HG02840 (cell line): ENCODE results near the gene TOMM22.
A peak's percentile ranks its signal among the peaks of the same experiment; 100 is the strongest.

Experiments used
- ATAC-seq: cut with Tn5 transposase; IDR thresholded peaks from one replicate; pipeline ENCODE4 v1.9.1; 2021; ENCODE audit warnings: mild to moderate bottlenecking, moderate library complexity, moderate number of reproducible peaks; ENCODE audit not compliant: unreplicated experiment, low FRiP score

Gene TOMM22

DNA sequence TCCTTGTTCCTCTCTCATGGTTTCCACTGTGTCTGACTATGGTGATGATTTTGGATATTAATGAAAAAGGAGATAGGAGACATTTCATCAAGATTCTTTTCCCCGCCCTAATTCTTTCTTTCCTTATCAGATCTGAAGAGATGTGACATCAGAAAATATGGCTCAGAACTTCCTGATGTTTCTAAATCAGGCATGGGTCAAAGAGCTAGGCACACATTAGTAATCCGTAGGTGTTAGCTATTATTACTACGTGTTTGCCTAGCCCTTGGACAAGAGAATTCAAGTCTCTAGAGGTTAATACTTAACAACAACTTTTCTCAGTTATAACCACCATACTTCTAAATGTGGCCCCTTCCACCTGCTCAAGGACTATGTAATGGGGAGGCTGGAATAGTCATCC lies 13.2 kb downstream of the TOMM22 start:
- ATAC-seq: no peak

DNA sequence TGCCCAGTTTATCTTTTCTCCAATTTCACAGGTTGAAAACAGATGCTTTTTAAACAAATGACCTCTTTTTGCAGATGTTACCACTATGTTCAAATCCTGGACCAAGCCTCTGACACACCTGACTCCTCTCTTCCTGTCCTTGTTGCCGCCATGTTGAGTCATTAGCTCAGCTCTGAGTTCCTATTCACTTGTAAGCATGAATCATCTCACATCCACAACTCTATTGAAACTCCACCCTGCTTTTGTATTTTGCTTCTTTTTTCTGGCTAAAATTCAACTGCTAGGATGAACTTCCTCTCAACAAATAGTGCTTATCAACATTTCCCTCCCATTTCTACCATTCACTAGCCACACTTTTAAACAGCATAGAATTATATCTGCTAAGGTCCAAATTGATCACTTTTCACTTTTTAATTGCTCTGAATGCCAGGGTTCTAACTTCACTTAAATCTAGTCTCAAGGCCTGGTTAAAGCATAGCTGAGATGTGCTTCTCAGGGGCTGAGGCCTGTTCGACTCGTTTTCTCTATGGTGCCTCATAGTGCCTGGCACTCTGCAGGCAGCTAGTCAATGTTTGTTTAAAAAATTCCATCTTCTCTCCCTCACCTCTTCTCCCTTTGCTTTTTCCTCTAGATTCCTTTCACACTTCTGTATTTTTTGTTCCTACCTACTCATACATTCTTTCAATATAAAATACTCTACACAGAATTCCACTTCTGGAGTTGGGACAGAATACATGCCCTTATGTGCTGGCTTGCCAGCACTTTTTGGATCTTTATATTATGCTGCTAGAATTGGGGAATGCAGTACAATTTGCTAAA lies 15.1 kb downstream of the TOMM22 start:
- no peak for ATAC-seq

DNA sequence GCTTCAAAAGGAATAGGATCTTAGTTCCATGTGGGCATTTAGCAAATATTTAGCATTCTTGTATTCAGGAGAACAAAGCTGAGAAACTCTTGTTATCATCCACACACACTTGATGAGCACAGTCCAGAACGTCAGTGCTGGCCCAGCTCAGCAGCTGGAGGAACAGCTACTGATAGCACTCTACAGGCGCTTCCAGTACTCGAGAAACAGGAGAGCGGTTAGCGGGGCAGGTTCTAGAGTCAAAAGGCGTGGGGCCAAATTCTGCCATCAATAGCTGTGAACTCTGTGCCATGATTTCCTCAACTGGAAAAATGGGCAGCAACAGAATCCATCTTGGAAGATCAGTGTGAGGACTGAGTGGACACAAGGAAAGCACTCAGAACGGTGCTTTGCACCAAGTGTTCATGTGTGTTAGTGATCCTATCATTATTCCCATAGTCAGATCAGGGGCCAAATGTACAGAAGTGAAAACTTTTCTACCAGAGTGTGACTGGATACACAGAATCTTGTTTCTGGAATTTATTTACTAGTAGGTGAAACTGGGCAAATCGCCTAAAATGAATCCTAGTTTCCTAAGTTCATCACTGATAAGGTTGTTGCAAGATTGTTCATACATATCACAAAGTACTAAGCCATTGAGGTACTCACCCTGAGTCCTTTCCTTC lies 15.8 kb downstream of the TOMM22 start:
- no peak for ATAC-seq

DNA sequence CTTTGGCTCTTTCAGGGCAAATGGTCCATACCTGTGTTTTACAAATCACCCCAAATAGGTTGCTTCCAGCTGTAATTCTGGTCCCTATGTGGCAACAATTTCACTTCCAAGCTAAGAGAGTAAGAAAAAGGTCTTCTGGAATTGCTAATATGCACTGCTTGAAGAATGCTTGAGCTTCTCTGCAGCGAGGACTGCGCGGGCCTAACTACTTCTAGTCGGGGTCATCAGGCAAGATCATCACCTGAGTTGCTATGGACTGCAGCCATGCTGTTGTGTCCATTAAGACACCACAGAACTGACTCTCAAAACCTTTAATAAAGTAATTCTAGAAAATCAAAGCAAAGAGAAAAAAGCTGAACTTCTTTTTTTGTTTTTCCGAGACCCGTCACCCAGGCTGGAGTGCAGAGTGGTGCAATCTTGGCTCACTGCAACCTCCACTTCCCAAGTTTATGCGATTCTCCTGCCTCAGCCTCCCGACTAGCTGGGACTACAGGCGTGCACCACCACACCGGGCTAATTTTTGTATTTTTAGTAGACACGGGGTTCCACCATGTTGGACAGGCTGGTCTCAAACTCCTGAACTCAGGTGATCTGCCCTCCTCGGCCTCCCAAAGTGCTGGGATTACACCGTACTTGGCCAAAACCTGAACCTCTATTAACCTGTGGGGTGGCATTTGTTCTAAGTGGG lies 16.8 kb downstream of the TOMM22 start:
- no peak for ATAC-seq

DNA sequence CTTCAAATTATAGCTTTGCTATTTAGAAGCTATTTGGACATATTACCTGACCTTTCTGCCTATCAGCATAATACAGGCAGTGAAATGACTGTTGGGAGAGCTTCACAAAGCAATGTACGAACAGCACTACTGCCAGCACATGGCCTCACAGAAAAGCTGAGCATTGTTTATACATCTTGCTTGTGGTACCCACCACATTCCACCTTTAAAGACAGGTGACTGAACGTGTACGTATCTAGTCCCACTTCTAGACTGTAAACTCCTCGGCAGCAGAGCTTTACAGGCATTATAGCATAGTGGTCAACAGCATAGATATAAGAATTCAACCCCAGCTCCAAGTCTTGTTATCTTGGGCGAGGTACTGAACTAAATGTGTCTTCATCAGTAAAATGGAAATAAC lies 17.4 kb downstream of the TOMM22 start:
- ATAC-seq: no peak

DNA sequence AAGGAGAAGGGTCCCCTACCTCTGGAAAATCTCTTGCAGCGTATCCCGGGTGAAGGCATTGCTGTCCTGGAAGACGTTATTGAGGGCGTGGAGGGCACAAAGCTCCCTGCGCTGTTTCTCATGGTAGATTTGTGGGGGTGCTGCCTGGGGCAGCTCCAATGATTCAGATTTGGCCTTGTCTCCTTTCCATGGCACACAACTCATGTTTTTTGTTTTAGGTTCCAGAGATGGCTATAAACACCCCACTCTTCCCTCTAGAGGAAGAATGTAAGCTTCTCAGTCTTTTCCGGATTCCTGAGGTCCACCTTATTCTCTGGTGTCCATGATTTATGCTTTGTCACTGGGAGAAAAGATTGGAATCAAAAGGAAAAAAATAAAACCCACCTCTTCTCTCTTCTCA lies 18.0 kb downstream of the TOMM22 start:
- ATAC-seq: no peak

DNA sequence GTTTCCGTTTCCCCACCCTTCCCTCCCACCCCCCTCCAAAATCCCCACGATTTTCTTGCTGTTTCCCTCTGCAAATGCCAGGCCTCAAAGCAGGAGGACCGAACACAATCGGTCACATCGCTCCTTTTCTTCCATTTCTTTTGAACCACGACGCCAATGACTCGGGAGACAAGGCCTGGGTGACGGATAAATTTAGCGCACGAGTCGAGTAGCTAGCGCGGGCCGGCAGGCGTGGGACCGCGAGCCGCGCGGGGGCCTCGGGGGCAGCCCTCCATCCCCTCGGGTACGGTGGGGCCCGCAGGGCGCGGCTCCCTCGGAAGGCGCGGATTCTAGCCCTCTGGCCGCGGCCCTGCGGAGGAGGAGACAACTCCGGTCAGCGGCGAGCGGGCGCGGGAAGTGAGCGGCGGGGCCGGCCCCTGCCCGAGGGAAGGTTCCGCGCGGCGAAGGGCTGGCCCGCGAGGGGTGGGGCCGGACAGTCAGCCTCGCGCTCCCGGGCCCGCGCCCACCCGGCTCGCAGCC lies 18.6 kb downstream of the TOMM22 start:
- no peak for ATAC-seq

DNA sequence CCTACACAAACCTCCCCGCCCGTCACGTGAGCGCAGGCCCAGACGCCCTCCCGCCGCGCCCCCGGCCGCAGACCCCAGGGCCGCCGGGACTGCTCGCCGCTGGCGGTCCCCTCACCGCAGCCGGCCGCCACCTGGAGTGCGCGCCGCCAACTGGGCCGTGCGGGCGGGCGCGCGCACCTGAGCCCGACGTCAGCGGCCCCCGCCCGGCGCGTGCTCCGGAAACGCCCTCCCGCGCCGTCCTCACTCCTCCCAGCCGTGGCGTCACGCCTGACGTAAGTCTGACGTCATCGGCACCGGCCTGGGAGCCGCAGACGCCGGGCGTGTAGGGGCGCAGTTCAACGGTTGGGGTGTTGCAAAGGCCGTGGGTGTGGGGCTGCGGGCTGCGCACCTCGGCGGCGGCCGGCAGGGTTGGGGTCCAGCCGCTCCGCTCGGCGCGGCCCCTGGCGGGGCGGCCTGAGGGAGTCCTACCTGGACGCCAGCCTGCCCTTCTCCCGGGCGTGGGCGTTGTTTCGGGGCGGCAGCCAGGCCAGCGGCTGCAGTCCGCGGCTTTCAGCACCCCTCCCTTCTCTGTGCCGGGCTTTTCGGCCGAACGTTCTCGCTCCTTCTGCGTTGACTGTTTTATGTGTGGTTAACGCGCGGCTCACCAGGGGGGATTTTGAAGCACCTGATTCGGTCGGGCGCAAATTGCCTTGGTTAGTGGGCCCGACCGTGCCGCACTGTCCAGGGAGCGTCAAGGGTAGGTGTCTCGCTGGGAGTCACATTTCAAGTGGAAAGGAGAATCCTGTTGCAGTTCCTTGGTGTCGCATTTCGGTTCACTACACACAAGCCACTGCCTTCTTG lies 19.3 kb downstream of the TOMM22 start, which contains the start of gene JOSD1:
Gene JOSD1, minus strand, starts transcription at position 155 of the 840 bp plus-strand sequence. CDS start 956 bp downstream, outside the sequence.
- peak; percentile 40 for ATAC-seq

DNA sequence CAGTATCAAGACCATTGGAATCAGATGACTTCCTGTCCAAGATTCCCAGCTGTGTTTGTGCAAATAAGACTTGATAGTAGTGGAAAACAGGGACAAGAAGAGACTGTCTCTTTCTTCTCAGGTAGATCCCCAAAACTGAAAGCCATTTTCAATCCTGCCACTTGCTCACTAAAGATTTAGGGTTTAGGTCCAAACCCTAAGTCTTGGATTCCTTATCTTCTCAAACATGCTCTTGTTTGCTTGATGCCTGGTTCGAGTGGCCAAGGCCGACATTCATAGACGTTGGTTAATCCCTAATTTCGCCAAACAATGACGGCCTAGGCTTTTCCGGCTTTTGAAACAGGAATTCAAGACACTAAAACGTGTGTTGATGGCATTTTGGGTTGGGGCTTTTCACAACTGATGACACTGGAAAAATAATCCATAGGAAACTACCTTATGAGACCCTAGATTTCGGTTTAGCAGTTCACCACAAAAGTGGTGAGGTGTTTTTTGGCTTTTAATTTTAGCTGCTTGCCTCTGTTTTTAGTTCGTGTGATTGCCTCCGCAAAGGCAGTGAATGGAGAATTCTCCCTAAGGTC lies 23.0 kb downstream of the TOMM22 start:
- ATAC-seq: no peak

DNA sequence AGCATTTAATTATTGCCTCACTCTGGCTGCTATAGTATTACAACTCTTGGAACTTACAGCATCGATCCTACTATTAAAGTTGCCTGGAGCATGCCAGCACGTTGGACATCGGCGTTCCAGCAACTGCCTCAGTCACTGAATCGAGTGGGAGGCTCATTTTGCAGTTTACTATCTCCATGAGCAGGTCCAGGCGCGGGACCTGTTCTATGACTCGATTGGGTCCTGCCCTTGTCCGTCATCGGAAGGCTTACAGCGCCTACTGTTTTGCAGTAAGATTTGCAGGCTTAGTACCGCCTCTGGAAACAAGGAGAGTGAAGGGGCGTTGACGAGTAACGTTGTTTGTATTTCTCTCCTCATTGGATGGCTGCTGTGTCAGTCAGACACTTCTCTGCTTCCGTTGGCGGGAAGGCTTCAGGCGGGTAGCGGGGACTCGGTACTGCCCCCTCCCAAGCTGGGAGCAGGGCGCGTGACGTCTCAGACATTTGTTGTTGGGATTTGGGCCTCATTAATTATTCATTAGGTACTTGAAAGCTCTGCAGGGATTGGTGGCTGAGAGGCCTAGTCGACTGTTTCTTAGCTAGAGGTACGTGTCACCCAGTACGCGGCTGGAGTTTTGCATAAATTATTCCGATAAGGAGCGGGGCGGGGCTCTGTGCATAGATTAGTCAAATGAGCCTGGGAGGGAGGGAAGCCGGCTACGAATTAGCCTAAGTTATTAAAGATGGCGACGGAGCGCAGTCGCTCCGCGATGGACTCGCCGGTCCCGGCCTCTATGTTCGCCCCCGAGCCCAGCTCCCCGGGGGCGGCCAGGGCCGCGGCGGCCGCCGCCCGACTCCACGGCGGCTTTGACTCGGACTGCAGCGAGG lies 23.7 kb downstream of the TOMM22 start, which contains the start of gene GTPBP1:
Gene GTPBP1, plus strand, starts transcription at position 710 of the 866 bp plus-strand sequence. Its CDS starts 12 bp downstream, at position 722.
- peak; percentile 74 for ATAC-seq

DNA sequence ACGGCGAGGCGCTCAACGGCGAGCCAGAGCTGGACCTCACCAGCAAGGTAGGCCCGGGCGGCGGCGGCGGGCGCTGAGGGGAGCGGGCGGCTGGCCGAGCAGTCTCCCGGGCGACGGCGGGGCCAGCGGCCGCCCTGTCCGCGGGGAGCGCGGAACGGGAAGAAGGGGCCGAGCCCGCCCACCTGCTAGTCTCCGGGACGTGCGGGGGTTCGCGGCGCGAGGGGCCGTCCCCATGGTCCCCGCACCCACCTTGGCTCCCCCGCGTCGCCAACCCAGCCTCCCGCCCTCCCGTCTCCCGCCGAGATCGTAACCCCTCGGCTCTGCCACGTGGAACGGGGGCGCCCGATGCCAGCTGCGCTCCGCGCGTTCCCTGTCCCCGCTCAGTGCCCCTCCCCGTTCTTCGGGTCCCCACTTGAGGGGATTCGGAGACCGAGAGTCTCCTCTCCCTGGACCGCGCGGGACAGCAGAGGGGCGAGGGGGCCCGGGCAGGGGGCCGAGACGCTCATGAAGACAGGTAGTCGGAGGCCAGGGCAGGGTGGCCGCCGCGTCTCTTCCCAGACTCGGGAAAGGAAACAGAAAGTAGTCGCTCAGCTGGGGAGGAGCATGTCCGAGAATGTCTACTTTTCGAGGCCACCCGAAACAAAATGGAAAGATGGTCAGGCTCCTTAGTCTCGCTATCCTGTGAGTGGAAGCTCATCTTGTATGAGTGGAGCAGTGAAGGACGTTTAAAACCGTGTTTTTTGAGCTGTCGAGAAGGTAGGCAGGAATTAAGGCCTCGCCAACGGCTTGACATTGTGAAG lies 24.5 kb downstream of the TOMM22 start:
- ATAC-seq: peak; percentile 3

DNA sequence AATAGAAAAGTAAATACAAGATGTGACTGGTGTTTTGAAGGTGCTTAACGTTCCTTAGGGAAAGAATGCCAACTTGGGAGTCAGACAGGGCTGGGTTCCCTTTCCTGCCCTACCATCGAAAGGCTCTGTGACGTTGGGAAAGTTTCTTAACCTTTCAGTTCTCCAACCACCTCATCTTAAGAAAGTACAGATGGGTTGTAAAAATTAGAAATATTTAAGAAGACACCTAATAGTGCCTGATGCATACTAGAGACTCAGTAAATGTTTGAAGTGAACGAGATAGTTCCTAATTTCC lies 25.1 kb downstream of the TOMM22 start:
- ATAC-seq: no peak

DNA sequence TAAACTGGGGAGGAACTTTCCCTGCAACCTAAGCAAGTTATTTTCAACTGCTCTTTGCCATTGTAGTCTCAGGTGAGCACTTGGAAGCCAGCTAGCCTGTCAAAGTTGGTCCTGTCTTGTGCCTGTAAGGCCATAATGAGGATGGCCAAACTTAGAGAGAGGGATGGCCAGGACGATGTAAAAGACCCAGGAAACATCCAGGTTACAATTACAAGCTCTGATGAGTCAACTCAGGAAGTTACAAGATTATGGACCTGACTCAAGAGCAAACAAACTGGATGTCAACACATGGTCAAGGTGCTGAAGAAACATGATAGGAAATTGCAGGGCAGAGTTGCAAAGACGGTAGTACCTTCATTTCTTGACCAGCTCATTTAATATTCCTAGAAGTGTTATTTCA lies 25.6 kb downstream of the TOMM22 start:
- ATAC-seq: no peak

DNA sequence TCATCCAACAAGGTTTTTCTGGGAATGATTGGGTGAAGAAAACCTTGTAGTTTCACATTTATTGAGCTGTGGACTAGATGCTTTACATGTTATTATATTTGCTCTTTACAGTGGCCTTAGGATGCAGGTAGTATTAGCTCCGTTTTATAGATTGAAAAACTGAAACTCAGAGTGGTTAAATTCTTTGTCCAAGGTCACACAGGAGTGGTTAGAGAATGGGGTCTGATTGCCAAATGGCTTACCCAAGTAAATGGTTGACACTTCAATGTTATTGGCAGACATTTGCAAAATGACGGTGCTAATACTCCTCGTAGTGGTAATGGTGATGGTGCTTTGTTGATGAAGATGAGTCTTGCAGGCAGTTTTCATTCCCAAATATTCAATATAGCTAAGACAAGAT lies 26.2 kb downstream of the TOMM22 start:
- no peak for ATAC-seq

DNA sequence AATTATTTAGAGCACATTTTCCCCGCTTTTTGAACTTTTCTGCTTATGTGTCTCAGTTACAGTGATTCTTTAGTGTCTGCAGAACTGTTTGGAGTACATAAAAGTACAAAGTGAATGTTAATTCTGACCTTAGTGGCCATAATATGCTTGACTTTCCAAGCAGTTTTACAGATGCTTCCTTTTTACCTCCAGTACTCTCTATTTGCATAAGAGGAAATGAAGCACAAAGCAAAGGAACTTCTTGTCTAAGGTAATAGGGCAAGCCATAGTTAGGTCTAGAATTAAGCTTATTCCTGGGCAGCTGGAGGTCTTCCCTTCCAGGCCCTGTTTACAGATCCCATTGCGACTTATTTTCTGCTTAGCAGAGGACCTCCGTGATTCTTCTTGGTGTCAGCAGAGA lies 27.5 kb downstream of the TOMM22 start:
- ATAC-seq: no peak

DNA sequence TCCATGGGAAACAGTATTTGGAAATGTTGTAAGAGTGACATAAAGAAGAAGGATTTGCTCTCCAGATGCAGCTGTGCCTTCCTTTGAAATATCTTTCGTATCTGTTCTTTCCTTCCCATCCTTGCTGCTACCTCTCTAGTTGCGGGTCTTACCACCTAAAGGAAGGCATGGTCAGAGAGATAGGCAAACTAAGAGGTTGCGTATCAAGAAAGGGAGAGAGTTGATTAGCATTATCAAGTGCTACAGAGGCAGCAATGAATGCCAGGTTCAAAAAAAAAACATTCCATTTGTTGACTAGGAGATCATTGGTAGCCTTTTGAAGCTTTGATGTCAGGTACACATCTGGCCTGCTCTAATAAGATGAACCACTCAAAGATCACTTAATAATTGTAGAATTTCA lies 28.6 kb downstream of the TOMM22 start:
- no peak for ATAC-seq

DNA sequence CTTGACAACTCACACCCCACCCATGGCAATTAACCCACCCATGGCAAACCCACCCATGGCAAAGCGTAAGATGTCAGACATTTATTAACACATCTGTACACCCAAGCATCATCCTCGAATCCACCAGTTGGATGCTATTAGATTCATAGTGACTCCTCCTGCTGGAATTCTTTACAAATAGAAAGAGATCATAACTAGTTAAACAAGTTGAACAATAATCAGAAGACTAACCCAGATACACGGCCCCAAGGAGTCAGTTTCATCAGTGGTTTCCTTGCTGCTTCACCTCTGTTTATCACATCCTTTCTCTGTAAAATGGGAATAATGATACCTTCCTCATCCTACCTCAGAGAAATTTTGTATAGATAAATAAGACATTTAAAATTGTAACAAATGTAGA lies 29.1 kb downstream of the TOMM22 start:
- ATAC-seq: no peak

DNA sequence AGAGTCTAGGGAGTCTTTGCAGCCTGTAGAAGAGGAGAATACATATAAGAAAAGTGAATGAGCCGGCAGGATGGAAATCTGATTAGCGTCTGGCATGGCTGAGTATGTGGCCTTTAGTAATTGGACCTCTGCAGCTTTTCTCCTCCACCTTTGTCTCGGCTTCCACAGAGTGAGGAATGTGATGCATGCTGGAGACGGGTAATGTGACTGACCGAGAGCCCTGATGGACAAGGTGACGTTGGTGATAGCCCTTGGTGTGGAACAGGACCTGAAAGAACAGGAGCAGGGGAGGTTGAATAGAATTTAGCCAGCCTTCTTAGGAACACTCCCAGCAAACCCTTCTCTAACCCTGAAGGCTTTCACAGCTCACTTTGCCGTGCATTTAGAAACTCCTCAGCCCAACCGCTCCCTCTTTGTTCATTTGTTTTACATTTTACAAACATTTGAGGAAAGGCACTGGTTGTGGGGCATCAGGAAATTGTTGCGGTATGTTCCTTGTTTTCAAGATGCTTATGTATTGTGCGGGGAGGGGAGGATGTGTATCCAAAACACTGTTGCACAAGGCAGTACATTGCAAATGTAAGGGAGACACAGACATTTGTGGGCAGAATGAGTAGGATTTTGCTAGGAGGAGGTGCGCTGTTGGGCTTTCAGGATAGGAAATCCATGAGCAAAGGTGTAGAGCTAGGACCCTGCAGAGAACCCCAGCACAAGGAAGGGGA lies 30.9 kb downstream of the TOMM22 start:
- no peak for ATAC-seq
